ENCODE results near the gene CCDC12.

Gene CCDC12

DNA sequence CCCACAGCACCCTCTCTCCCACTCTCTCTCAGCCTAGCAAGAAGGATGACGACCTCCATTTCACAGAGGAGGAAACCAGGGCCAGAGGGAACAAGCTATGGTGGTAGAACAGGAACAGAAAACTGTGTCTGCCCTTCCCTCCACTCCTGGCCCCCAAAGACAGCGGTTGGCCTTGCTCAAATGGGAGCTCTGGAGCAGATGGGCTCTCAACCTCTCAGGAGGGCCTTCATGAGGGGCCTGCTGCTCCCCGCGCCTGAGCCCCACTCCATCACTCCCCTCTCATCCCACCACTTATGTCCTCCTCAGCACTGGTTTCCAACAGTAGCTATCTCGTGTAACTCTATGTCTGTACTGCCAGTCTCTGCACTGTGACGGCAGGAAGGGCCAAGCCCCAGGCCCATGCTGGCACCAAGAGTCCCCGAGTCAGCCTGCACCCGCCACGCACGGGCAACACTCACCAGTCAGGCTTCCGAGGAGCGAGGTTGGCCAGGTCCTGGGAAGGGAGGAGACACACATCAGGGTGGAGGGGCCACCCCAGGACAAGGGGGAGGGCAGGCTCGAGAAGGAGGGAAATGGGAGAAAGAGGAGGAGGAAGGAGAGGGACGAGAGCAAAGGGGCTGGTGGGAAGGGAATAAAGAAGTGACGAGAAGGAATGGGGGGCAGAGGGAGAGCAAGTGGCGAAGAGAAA is 53.5 kb downstream of the CCDC12 start:
- TF ChIP-seq ISL1 (CRISPR knock-in tag; IDR thresholded peaks at IDR 0.05), result no peak
- no peak for TF ChIP-seq ZNF565 (CRISPR knock-in tag; conservative IDR thresholded peaks at IDR 0.05; ENCODE audit: low read depth)
- TF ChIP-seq TOX (CRISPR knock-in tag; IDR thresholded peaks at IDR 0.05; ENCODE audit: borderline replicate concordance), result no peak
- no peak for TF ChIP-seq ZFP30 (CRISPR knock-in tag; IDR thresholded peaks at IDR 0.05)
- TF ChIP-seq ZNF70 (CRISPR knock-in tag; IDR thresholded peaks at IDR 0.05), result no peak
- no peak for TF ChIP-seq SNAI2 (CRISPR knock-in tag; IDR thresholded peaks at IDR 0.05)
- no peak for TF ChIP-seq TCF4 (CRISPR knock-in tag; IDR thresholded peaks at IDR 0.05; ENCODE audit: borderline replicate concordance)
- TF ChIP-seq BACH2 (CRISPR knock-in tag; IDR thresholded peaks at IDR 0.05; ENCODE audit: borderline replicate concordance), result no peak
- TF ChIP-seq ZFP3 (CRISPR knock-in tag; IDR thresholded peaks at IDR 0.05), result no peak
- TF ChIP-seq, protein P1, sequence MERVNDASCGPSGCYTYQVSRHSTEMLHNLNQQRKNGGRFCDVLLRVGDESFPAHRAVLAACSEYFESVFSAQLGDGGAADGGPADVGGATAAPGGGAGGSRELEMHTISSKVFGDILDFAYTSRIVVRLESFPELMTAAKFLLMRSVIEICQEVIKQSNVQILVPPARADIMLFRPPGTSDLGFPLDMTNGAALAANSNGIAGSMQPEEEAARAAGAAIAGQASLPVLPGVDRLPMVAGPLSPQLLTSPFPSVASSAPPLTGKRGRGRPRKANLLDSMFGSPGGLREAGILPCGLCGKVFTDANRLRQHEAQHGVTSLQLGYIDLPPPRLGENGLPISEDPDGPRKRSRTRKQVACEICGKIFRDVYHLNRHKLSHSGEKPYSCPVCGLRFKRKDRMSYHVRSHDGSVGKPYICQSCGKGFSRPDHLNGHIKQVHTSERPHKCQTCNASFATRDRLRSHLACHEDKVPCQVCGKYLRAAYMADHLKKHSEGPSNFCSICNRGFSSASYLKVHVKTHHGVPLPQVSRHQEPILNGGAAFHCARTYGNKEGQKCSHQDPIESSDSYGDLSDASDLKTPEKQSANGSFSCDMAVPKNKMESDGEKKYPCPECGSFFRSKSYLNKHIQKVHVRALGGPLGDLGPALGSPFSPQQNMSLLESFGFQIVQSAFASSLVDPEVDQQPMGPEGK (CRISPR knock-in tag; IDR thresholded peaks at IDR 0.05; ENCODE audit: borderline replicate concordance), result no peak
- TF ChIP-seq GLIS3 (CRISPR knock-in tag; IDR thresholded peaks at IDR 0.05), result no peak
- TF ChIP-seq CSRNP3 (CRISPR knock-in tag; IDR thresholded peaks at IDR 0.05), result no peak
- no peak for TF ChIP-seq TSHZ2 (CRISPR knock-in tag; IDR thresholded peaks at IDR 0.05)
- no peak for TF ChIP-seq ESRRG (CRISPR knock-in tag; IDR thresholded peaks at IDR 0.05)
- no peak for TF ChIP-seq POU6F1 (CRISPR knock-in tag; IDR thresholded peaks at IDR 0.05; ENCODE audit: borderline replicate concordance, low read depth)
- TF ChIP-seq OSR1 (CRISPR knock-in tag; IDR thresholded peaks at IDR 0.05), result no peak
- TF ChIP-seq CREB5 (CRISPR knock-in tag; IDR thresholded peaks at IDR 0.05; ENCODE audit: low read depth), result no peak
- no peak for TF ChIP-seq PPARA (CRISPR knock-in tag; IDR thresholded peaks at IDR 0.05; ENCODE audit: borderline replicate concordance)
- no peak for ATAC-seq

DNA sequence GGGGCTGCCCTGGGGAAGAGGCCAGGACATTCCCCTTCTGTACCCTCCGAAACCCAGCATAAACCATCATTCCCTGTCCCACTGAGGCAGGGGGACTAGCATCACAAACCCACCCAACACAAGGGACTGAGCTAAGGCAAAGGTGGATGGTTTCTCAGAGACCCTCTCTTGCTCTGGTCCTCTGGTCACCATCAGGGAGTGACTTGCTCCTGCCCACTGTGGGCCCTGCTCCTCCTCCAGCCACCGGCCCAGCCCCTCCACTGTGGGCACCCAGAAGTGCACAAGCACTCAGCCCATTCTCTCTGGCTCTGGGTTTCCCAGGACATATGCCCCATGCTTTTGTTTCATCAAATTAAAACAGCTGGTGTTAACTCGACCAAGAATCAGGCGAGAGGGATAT is 54.1 kb downstream of the CCDC12 start:
- no peak for ATAC-seq
- TF ChIP-seq TOX (CRISPR knock-in tag; IDR thresholded peaks at IDR 0.05; ENCODE audit: borderline replicate concordance) (no peak), SNAI2 (CRISPR knock-in tag; IDR thresholded peaks at IDR 0.05) (no peak), POU6F1 (CRISPR knock-in tag; IDR thresholded peaks at IDR 0.05; ENCODE audit: borderline replicate concordance, low read depth) (no peak), OSR1 (CRISPR knock-in tag; IDR thresholded peaks at IDR 0.05) (no peak), ZFP3 (CRISPR knock-in tag; IDR thresholded peaks at IDR 0.05) (no peak), TCF4 (CRISPR knock-in tag; IDR thresholded peaks at IDR 0.05; ENCODE audit: borderline replicate concordance) (no peak), GLIS3 (CRISPR knock-in tag; IDR thresholded peaks at IDR 0.05) (no peak), PPARA (CRISPR knock-in tag; IDR thresholded peaks at IDR 0.05; ENCODE audit: borderline replicate concordance) (no peak), CREB5 (CRISPR knock-in tag; IDR thresholded peaks at IDR 0.05; ENCODE audit: low read depth) (no peak), CSRNP3 (CRISPR knock-in tag; IDR thresholded peaks at IDR 0.05) (no peak), CSDC2 (CRISPR knock-in tag; IDR thresholded peaks at IDR 0.05) (no peak), ZNF565 (CRISPR knock-in tag; conservative IDR thresholded peaks at IDR 0.05; ENCODE audit: low read depth) (no peak)
- TF ChIP-seq, protein P1 (CRISPR knock-in tag; IDR thresholded peaks at IDR 0.05; ENCODE audit: borderline replicate concordance), result no peak

All from SK-N-SH treated with all-trans-retinoic acid at 6 μM for 48 hours (cell line).